ENCODE data around the gene HABP4.

The HABP4 gene

GRCh38 chr9:96449845-96450612 lies at the start of gene HABP4:
TSS of gene HABP4 (plus strand) at chr9:96450169. CDS start at chr9:96450280, 111 bp downstream.
- DNase-seq, result peak; percentile 67

GRCh38 chr9:96408409-96409280 lies 41.3 kb upstream of the HABP4 start:
- DNase-seq, result no peak

- no peak for DNase-seq
Observed at GRCh38 chr9:96411129-96411838, 38.7 kb upstream of the HABP4 start.

- DNase-seq, result no peak
Observed at GRCh38 chr9:96412174-96412913, 37.6 kb upstream of the HABP4 start.

GRCh38 chr9:96413302-96414221 lies 36.4 kb upstream of the HABP4 start:
- DNase-seq, result no peak

GRCh38 chr9:96417051-96417586 lies 32.9 kb upstream of the HABP4 start:
- peak; percentile 51 for DNase-seq

GRCh38 chr9:96417661-96418082 lies 32.3 kb upstream of the HABP4 start:
- no peak for DNase-seq

- peak; percentile 85 for DNase-seq
Observed at GRCh38 chr9:96418083-96418919, 31.7 kb upstream of the HABP4 start, which contains the start of gene ZNF367. TSS of gene ZNF367 (minus strand) at chr9:96418370. CDS start at chr9:96418032, 338 bp downstream.

GRCh38 chr9:96418920-96419690 lies 30.9 kb upstream of the HABP4 start:
- peak; percentile 27 for DNase-seq

GRCh38 chr9:96419691-96419969 lies 30.3 kb upstream of the HABP4 start:
- no peak for DNase-seq

GRCh38 chr9:96420468-96421219 lies 29.3 kb upstream of the HABP4 start:
- DNase-seq, result no peak

GRCh38 chr9:96423322-96423984 lies 26.5 kb upstream of the HABP4 start:
- no peak for DNase-seq

- DNase-seq, result no peak
Observed at GRCh38 chr9:96423985-96424336, 26.0 kb upstream of the HABP4 start.

GRCh38 chr9:96425500-96426169 lies 24.3 kb upstream of the HABP4 start:
- peak; percentile 71 for DNase-seq

GRCh38 chr9:96429732-96430131 lies 20.2 kb upstream of the HABP4 start:
- DNase-seq, result no peak

- no peak for DNase-seq
Observed at GRCh38 chr9:96430377-96430776, 19.6 kb upstream of the HABP4 start.

GRCh38 chr9:96435345-96435744 lies 14.6 kb upstream of the HABP4 start:
- no peak for DNase-seq

GRCh38 chr9:96436063-96436455 lies 13.9 kb upstream of the HABP4 start:
- DNase-seq, result no peak
